Testis (tissue), 2 donors: ENCODE results near the gene IQCF5.

Source experiments
- CTCF ChIP-seq, 3 experiments: fragments of 450-650 bp in 2 of 3; fragments of 200-600 bp in 1 of 3; sonication (generic) in 1 of 3; IDR thresholded peaks; one replicate each; pipeline ENCODE4 v1.5.1; 2016 to 2019; ENCODE audit warnings: antibody characterized with exemption in 3 of 3, mild to moderate bottlenecking in 2 of 3, moderate library complexity in 1 of 3
- POLR2A ChIP-seq: fragments of 450-650 bp; IDR thresholded peaks from one replicate; pipeline ENCODE4 v1.6.1; 2017; ENCODE audit warnings: antibody characterized with exemption, mild to moderate bottlenecking, moderate library complexity

GRCh38 chr3:51887620-51888019, 12.2 kb upstream of the IQCF5 start:
- TF ChIP-seq CTCF (IDR thresholded peaks at IDR 0.05) (no peak), POLR2A (no peak)
